Stimulated activated CD4-positive, alpha-beta T cell treated with anti-CD3 and anti-CD28 coated beads, TNF-alpha, amount 100 ng/mL, for 1 hour (primary cell): Measurements from ENCODE around the gene VAV2.

ENCODE experiments used
- DNase-seq, 3 donors: peaks; one replicate each; pipeline ENCODE4 v3.0.0-alpha.2; 2020; ENCODE audit warnings: low read depth in 3 of 3, low spot score in 1 of 3

Gene VAV2

DNA sequence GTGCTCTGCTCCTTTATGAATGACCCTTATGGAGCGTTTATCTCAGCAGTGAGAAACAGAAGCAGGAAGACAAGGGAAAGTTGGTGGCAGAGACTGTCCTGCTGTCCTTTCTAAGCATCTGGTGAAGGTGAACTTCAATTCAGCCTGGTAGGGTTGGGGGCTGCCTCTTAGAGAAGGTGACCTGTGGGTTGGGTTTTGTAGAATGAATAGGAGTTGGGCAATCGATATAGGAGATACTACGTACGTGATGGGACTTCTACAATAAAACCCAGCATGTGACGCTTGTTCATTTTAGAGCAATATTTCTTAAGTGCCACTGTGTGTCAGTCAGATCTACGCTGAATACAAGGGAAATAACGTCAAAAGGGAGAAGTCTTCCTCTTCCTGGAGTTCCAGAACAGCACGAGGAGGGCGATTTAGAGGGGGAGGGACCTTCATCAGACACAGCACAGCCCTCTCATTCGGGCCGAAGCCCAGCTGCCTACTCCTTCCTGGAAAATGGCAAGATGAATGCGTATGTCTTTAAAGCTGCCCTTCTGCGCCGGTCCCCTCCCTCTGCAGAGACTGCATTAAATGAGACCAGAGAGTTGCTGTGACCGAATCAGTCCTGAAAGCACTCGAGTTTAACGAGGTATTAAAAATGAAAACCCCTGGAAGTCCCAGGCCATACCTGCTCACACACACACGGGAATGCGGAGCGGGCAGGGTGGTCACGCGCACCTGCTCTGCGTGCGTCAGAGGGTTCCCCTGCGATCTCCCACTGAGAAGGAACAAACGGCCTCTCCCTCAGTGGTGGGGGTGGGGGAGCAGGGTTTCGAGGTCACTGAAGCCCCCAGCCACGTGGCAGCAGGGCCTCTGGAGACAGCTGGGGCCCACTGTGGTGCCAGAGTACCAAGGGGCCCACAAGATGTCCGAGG lies 168.7 kb downstream of the VAV2 start:
- DNase-seq: no peak

DNA sequence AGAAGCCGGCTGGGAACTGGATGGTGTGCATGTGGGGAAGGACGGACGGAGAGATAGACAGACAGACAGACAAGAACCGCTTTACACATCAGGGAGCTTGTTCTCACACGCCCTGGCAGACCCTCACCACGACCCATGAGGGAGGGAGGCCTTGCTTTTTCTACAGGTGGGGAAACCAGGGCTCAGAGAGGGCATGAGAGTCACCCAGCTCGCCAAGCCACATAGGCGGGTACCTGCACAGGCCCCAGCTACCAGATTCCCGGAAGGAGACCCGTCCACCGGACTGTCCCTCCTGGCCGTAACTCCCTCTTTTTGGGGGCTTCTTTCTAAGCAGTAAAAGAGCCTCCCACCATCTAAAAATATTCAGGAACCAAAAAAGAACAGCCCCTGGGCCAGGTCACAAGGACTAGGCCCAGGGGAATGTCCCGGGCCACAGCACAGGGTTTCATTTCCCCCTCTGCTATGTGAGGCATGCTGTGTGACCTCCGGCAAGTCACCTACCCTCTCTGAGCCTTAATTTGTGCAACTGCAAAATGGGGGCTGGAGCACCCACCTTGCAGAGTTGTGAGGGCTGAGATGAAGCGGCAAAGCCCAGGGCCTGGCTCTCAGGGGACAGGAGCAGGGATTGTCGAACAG lies 169.6 kb downstream of the VAV2 start:
- no peak for DNase-seq

GRCh38 chr9:133821601-133822429 lies 170.3 kb downstream of the VAV2 start:
- DNase-seq: no peak

DNA sequence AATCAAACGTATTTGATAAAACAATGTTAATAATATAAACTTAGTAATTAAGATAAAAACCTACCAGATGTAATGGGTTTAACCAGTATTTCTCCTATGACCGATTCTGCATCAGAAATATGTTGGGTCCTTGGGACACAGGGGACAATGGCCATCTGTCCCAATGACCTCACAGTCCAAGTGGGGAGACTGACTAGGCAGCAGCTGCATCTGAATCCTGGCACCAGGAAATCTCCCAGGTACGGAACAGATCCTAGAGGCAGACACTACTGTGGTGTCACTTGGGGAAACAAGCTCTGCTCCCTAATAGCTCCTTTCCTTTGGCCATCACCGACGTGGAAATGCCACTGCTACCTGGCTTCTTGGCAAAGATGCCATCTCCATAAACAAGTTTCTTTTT lies 172.2 kb downstream of the VAV2 start:
- DNase-seq: no peak

- DNase-seq: no peak
Measured at GRCh38 chr9:133818444-133818843, 173.7 kb downstream of the VAV2 start.

DNA sequence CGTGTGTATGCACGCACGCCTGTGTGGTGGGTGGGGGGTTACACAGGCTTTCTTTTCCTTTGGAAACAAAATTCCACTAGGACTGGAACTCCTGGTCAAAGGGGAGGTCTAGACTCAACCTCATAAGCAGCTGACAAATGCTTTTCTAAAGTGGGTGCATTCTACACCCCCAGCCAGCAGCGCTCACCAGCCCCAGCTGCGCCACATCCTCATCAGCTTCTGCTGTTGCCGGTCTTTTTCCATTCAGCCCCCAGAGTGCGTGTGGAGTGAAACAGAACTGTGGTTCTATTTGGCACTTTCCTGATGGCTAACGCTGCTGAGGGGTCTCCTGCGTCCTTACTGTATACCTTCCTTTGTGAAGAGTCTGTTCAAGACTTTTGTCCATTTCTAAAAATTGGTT lies 176.3 kb downstream of the VAV2 start:
- no peak for DNase-seq

GRCh38 chr9:133814586-133815208 lies 177.4 kb downstream of the VAV2 start:
- DNase-seq: no peak

GRCh38 chr9:133813749-133814585 lies 178.2 kb downstream of the VAV2 start:
- DNase-seq: no peak

- DNase-seq: no peak
Measured at GRCh38 chr9:133812941-133813748, 179.0 kb downstream of the VAV2 start.

- DNase-seq: no peak
Measured at GRCh38 chr9:133812077-133812868, 179.9 kb downstream of the VAV2 start.

- DNase-seq: no peak
Measured at GRCh38 chr9:133811471-133811870, 180.7 kb downstream of the VAV2 start.

GRCh38 chr9:133810556-133811195 lies 181.4 kb downstream of the VAV2 start:
- DNase-seq: no peak

DNA sequence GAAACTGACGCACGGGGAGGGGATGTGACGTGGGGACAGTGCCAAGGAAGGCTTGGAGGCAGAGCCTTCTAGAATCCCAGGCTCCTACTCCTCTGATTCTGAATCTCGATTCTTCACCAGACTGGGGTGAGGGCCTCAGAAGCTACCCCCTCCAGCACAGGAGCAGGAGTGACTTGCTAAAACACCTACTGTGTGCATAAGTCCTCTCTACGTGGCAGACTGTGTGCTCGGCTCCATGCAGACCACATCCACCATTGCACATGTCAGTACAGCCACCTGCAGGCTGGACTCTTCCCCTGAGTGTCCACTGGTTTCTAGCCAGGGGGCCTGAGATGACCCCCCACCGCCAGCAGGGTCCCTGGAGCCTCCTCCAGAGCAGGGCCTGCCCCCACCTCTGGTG lies 182.8 kb downstream of the VAV2 start:
- no peak for DNase-seq

GRCh38 chr9:133807818-133808217 lies 184.3 kb downstream of the VAV2 start:
- no peak for DNase-seq

GRCh38 chr9:133807037-133807436 lies 185.1 kb downstream of the VAV2 start:
- DNase-seq: no peak

GRCh38 chr9:133806623-133807010 lies 185.5 kb downstream of the VAV2 start:
- no peak for DNase-seq

DNA sequence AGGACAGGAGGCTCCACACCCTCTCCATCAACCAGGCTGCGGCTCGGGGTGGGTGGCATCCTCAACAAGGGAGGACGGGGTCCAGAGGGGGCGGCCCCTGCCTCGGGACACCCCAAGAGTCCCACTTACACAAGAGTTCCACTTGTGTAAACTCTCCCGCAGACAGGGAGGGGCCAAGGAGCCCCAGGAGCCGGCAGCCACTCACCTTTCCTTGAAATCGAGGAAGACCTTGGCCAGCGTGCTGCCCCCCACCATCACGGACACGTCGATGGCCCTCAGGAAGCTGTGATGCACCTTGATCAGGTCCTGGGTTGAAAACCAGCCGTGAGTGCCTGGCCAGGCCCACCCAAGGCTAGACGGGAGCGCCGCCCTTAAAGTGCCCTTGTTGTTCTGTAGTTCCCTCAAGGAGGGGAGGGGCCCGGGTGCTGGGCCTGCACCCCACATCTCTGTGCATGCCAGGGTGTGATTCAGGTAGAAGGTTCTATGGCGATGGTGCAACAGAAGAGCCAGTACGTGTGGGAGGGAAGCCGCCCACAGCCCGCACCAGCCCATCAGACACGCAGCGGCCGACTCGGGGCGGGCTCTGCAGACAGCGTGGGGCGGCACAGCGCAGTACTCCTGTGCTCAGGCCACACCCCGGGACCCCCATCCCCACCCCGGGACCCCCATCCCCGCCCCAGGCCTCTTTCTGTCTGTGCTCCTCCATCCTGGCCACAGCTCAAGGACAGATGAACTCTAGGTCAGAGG lies 186.1 kb downstream of the VAV2 start:
- no peak for DNase-seq

DNA sequence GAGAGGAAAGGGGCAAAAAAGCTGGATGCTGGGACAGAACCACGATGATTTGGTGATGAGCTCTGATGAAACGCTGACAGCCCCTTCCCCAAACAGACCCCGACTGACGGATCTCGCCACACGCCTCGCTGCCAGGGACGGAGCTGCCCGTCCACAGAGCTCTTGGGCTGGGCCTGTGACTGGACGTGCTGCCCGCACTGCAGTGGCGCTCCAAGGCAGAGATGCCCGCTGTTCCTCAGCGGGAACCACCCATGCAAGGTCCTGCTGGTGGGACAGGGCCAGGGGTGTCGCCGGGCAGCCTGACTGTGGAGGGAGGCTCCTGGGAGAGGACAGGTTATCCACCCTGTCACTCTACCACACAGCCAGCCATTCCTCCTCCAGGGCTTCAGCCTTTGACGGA lies 187.9 kb downstream of the VAV2 start:
- no peak for DNase-seq
